ENCODE data around the gene BSG. TPM values are rescaled to one million over a fixed set of nuclear protein-coding genes. Genes with fewer than 3 reads are reported as not detected.

BSG gene
- total RNA-seq, 3 donors from 2014 or later: 270 to 515 (median 282) TPM

DNA sequence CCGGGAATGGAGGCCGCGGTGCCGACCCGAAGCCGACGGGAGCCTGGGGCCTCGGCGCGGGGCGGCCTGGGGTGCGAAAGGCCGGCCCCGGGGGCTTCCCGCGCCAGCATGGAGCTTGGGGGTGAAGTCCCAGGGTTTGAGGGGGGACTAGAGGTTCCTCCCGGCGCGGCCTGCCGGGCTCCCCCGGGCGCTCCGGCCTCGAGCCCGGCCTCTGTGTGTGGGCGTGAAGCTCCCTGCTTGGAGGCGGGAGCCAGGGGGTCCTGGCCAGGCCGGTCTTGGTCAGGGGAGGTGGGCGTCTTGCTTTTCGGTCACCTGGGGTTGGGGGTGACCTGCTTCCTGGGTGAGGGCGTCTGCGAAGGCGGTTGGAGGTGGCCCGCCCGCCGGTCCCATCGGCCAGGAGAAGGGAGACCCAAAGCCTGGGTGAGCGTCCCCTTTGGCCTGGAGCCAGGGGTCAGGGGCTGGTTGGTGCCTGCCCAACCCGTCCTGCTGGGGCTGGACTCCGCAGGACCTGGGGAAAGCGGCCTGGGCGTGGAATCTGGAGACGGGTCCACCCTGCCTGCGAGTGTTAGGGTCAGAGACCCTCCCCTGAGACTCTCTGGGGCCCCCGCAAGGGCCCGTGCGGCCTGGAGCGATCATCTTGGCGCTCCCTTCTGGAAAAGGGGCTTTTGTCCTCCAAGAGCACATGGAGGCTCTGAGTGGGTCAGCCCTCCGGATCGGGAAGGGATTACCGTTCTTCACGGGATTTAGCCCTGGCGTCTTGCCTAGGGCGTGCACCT is 535 bp downstream of the BSG start:
- Histone ChIP-seq H3K27ac (peak overlapping the region; percentile 85 to 87), H3K36me3 (no peaks in the 10 kb centered on the region), H3K4me3 (peak overlapping the region; percentile 76 to 99 (median 92)), H3K9me3 (no peaks in the 10 kb centered on the region), H3K4me1 (peaks cover 11 to 23% of the 10 kb centered on the region in 2 donors), H3K27me3 (no peaks in the 10 kb centered on the region)
- no peak for TF ChIP-seq POLR2A (IDR thresholded peaks at IDR 0.05)
- no peak for TF ChIP-seq CTCF (IDR thresholded peaks at IDR 0.05)
- no peak for TF ChIP-seq POLR2AphosphoS5 (IDR thresholded peaks at IDR 0.05)
- intact Hi-C loops (cut with DNase I; ENCODE audit: low total_unique reads): no loop called here
- peak in 1 of 2 donors; percentile 36 for DNase-seq (ENCODE audit: low spot score in 2 of 2)

DNA sequence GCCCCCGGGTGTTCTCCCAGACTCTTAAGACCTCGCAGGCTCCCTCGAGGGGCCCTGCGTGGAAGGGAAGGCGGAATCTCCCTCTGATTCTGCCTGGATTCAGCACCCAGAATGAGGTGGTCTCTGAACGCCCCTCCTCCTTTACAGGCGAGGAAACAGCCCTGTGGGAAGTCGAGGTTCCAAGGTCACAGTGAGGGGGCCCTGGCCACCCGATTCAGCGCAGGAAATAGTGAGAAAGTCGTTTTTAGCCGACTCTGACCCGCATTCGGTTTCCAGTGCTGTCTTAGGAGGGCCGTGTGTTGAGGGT is 1.1 kb downstream of the BSG start:
- Histone ChIP-seq H3K9me3 (no peaks in the 10 kb centered on the region), H3K27me3 (no peaks in the 10 kb centered on the region), H3K4me1 (peaks cover 11 to 23% of the 10 kb centered on the region in 2 donors), H3K36me3 (no peaks in the 10 kb centered on the region), H3K27ac (peak overlapping the region in 1 of 2 donors; percentile 87), H3K4me3 (peak overlapping the region; percentile 76 to 99 (median 92))
- peak in 1 of 2 donors; percentile 35 for DNase-seq (ENCODE audit: low spot score in 2 of 2)
- TF ChIP-seq CTCF (IDR thresholded peaks at IDR 0.05): no peak
- no peak for TF ChIP-seq POLR2A (IDR thresholded peaks at IDR 0.05)
- TF ChIP-seq POLR2AphosphoS5 (IDR thresholded peaks at IDR 0.05): no peak
- intact Hi-C loops (cut with DNase I; ENCODE audit: low total_unique reads): no loop called here

DNA sequence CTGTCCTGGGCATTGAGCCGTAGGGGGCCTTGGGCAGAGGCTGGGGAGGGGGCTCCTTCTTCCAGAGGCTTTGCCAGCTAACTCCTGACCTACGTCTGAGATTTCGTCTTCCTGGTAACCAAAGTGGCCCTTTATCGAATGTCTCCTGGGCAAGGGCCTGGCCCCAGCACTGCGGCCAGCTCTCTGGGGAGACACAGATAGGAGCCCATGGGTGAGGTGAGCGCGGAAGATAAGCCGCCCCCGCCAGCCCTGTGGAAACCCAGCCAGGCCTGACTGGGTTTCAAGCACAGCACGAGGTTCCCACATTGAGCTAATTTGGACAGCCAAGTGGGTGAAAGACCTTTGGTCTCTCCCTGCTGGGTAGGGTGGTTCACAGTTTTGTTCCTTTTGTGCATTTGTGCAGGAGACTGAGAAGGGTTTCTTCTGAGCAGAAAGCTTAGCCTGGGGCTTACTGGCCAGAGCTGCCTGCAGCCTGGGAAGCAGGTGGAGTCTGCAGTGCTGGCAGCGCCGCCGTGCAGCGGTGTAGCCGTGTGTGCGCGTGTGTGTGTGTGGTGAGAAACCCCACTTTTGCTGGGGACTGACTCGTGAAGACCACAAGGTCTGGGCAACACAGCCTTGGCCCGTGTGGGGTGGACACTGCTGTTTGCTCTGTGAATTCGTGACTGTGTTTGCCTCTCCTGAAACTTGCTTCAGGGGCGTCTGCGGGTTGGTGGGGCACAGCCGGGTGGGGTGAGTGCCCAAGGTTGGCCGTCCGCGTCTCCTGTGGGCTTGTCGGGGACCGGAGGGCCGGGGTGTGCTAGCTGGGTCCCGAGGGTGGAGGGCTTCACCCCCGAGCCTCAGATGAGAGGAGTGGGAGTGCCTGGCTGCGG is 2.5 kb downstream of the BSG start:
- no peaks in the 10 kb centered on the region for H3K27me3 ChIP-seq
- DNase-seq (ENCODE audit: low spot score in 2 of 2): no peak
- peak overlapping the region; percentile 24 to 63 (median 36) for H3K4me3 ChIP-seq
- TF ChIP-seq CTCF (IDR thresholded peaks at IDR 0.05) (no peak), POLR2AphosphoS5 (IDR thresholded peaks at IDR 0.05) (no peak), POLR2A (IDR thresholded peaks at IDR 0.05) (no peak)
- H3K9me3 ChIP-seq: no peaks in the 10 kb centered on the region
- no peaks in the 10 kb centered on the region for H3K36me3 ChIP-seq
- peaks cover 11 to 23% of the 10 kb centered on the region in 2 donors for H3K4me1 ChIP-seq
- intact Hi-C loops (cut with DNase I; ENCODE audit: low total_unique reads): no loop called here
- H3K27ac ChIP-seq: peak overlapping the region in 1 of 2 donors; percentile 61

DNA sequence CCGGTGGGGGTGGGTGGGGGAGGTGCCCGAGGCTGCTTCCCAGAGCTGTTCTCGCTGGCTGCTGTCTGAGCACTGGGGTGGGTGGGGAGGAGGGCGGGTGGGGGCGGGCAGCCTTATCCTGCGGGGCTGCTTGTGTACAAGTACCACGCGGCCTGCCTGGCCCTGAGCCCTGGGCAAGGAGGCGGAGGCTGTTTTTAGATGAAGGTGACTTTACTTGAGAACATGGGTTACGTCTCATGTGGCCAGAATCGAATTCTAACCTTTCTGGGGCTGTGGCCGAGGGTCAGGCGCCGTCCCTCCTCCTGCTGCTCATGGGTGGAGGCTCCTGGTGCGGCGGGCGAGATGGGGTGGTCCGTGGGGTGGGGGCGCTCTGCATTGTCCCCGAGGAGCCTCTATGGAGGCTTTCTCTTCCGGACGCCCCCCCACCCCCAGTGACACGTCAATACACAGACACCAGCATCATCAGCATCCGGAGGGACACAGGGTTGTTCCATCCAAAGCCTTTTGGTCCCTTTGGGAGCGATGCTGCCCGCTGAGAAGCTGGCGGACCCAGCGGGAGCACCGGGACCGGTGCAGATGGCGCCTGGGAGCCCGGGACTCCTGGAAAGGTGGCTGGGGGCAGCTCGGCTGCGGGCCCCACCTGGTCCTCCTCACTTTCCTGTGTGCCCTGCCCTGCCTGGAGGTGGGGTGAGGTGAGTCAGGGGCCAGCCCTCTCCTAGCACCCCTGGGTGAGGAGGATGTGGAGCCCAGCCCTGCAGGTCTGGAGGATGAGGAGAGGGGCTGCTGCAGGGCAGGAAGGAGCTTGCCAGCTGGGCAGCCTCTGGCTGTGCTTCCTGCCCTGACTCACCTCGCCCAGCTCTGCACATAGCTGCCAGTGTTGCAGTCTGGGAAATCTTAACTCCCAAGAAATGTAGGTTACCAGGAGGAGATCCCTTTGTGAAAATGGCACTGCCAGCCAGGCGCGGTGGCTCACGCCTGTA is 3.4 kb downstream of the BSG start:
- intact Hi-C loops (cut with DNase I; ENCODE audit: low total_unique reads): no loop called here
- H3K4me1 ChIP-seq: peaks cover 11 to 23% of the 10 kb centered on the region in 2 donors
- no peak for TF ChIP-seq CTCF (IDR thresholded peaks at IDR 0.05)
- TF ChIP-seq POLR2A (IDR thresholded peaks at IDR 0.05): no peak
- no peak for TF ChIP-seq POLR2AphosphoS5 (IDR thresholded peaks at IDR 0.05)
- H3K27ac ChIP-seq: peak overlapping the region in 1 of 2 donors; percentile 61
- H3K9me3 ChIP-seq: no peaks in the 10 kb centered on the region
- no peaks in the 10 kb centered on the region for H3K36me3 ChIP-seq
- no peaks in the 10 kb centered on the region for H3K27me3 ChIP-seq
- H3K4me3 ChIP-seq: peak overlapping the region; percentile 24 to 63 (median 36)
- no peak for DNase-seq (ENCODE audit: low spot score in 2 of 2)

Data from breast epithelium (tissue), 4 donors.